HG02840 (cell line): ENCODE results near the gene PLEKHH2.
"Not testable (repeated sequence)": the region's sequence is repeated elsewhere in the genome, so short reads cannot be mapped to it uniquely, and the experiment has no call there.

Source experiments
- ATAC-seq: cut with Tn5 transposase; IDR thresholded peaks from one replicate; pipeline ENCODE4 v1.9.1; 2021; ENCODE audit warnings: mild to moderate bottlenecking, moderate library complexity, moderate number of reproducible peaks; ENCODE audit not compliant: unreplicated experiment, low FRiP score

The PLEKHH2 gene

DNA sequence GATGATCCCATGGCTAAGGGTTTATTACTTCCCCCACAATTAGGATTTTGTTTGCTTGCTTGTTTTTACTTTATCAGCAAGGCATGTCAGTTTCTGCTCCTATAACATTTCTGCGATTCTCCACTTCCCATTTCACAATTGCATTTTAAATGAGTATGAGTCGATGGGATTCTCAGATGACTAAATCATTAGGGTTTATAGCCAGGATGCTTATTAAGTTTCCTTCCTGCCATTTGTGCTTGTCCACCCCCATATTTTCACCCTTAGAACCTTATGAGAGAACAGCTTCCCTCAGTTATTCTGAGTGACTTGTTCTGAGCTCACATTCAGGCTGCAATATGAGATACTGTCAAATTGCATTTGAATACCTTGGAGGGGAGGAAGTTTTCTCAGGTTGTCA lies 77.1 kb downstream of the PLEKHH2 start:
- no peak for ATAC-seq

DNA sequence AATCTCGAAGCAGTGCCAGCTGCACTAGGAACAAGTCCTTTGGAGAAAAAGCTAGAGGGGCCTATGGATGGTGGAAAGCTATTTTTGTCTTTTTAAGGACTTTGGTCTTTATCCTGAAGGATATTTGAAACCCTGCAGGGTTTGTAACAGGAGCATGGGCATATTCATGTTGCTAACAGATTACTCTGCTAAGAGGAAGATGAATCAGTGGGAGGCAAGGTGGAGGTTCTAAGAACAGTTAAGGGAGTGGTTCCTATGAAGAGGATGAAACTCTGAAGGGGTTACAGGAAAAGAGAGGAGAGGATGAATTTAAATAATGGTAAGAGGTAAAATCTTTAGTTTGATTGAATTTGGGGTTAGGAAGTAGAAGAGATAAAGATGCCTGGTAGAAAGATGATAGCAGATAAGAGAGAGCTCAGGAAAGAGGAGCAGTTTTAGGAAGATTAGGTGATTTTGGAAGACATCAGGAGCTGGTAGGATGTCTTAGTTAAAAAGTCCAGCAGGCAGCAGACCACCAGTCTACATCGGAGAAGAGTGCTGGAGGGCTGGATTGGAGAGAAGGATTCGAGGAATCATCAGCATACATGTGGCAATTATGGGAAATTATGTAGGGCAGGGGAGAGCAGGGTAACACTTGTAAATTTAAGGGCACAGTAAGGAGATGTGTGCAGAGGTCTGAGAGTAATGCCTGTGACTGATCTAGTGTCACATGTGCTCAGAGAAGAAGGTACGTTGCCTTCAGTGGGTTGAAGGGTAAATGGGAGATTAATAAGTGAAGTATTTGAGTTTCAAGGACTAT lies 78.4 kb downstream of the PLEKHH2 start:
- no peak for ATAC-seq

DNA sequence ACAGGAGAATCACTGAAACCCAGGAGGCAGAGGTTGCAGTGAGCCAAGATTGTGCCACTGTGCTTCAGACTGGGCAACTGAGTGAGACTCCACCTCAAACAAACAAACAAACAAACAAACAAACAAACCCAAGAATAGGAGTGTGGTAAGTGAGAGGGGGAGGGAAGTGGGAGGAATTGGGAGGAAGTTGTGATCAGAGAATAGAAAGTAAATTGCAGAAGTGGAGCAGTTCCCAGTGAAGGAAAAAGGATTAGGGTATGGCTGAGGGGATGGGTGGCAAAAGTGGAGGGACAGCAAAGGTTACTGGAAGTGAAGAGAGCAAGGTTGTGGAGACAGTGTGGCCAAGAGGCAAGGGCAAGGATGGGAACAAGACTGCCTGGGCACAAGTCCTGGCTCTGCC lies 80.3 kb downstream of the PLEKHH2 start:
- ATAC-seq = no peak

DNA sequence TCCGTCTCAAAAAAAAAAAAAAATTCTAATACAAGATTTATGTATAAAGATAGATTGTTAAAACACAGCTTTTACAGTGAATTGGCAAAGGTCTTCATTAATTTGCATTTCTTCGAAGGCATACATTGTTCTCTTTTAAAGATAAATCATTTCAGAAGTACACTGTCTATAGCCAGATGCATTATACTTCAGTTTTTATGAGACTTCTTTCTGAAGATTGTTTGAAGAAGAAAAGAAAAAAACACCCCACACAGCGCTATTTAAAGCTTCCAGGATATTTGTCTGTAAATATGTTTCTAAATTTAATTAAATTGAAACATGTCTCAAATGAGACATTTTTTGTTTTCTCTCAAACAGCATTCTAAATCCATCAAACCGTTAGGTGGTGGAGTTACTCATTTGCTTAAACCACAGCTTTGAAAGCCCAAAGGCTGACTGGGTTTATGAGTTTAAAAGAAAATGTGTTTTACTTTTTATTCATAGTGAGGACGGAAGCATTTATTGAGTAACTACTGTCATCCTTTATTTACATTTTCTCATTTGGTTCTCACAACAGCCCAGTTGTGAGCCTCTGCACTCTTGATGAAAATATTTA lies 81.6 kb downstream of the PLEKHH2 start:
- no peak for ATAC-seq

DNA sequence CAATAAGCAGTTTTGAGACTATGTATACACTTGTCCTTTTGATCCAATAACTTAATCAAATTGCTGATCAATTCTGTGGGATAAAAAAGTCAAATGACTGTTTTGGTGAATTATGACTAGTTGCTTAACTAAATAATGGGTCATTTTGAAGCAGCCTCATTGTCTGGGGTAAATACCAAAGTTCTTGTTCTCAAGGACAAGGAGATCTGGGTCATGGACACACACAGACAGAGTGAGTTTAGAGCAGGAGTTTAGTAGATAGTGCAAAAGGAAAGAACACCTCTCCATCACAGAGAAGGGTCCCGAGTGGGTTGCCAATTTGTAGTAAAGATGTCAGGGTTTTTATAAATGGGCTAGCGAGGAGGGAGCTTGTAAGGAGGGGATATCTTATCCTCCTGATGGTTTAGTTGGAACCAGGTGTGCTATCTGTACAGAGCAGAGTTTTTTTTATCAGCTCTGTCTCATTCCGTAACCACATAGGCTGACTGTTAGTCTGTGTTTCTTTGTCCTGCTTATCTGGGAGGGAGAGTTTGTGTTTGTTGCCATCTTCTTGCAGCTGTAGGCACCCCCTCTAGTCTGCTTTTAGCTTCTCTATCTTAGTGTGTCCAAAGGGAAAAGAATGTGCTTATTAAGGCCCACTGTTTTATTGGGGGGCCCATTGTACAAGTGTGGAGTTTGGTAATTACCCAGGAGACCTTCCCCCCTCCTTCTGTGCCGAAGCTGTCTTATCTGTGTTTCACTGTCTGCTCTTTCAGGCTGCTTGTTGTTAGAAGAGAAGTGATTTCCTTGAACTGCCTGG lies 87.9 kb downstream of the PLEKHH2 start:
- no peak for ATAC-seq

DNA sequence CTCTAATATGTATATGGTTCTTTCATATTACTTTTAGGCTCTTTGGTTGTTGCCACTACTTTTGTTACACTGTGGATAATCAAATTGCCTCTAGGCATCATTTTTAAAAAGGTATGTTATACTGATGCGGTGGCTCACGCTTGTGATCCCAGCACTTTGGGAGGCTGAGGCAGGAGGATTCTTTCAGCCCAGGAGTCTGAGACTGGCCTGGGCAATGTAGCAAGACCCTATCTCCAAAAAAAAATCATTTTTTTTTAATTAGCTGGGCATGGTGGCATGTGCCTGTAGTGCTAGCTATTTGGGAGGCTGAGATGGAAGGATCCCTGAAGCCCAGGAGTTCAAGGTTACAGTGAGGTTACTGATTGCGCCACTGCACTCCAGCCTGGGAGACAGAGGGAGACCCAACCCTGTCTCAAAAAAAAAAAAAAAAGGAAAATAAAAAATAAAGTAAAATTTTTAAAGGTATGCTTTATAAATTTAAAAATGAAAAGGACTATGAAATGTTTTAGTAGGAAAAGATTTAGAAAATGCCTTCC lies 88.7 kb downstream of the PLEKHH2 start:
- no peak for ATAC-seq

DNA sequence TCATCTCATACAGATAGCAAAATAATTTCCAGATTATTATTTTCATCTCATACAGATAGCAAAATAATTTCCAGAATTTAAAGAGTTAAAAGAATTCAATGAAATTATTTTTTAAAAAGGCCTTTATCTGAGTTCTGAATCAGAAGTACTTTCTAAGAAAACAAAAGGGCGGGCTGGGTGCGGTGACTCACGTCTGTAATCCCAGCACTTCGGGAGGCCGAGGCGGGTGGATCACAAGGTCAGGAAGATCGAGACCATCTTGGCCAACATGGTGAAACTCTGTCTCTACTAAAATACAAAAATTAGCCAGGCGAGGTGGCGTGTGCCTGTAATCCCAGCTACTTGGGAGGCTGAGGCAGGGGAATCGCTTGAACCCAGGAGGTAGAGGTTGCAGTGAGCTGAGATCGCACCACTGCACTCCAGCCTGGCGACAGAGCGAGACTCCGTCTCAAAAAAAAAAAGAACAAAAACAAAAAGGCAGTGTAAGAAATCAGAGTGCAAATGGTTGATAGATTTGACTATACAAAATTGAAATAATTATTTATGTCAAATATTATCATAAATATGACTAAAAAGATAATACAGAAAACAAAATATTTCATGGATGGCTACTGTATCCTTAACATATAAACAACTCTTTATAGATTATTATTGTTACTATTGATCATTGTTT lies 90.0 kb downstream of the PLEKHH2 start:
- ATAC-seq = not testable (repeated sequence)

DNA sequence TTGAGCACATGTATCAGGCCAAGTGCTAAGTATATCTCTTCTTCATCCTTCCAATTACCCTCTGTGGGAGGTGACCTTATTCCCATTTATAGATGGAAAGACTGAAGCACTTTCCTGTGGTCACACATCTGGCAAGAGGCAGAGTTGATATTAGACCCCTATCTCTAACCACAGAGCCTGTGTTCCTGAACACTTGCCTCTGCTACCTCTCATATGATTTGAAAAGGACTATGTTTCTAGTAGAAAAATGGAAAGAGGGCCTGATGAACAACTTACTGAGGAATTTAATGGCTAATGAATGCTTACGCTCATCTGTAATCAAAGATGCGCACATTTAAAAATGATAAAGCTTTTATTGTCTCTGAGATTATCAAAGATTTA lies 90.6 kb downstream of the PLEKHH2 start:
- no peak for ATAC-seq

DNA sequence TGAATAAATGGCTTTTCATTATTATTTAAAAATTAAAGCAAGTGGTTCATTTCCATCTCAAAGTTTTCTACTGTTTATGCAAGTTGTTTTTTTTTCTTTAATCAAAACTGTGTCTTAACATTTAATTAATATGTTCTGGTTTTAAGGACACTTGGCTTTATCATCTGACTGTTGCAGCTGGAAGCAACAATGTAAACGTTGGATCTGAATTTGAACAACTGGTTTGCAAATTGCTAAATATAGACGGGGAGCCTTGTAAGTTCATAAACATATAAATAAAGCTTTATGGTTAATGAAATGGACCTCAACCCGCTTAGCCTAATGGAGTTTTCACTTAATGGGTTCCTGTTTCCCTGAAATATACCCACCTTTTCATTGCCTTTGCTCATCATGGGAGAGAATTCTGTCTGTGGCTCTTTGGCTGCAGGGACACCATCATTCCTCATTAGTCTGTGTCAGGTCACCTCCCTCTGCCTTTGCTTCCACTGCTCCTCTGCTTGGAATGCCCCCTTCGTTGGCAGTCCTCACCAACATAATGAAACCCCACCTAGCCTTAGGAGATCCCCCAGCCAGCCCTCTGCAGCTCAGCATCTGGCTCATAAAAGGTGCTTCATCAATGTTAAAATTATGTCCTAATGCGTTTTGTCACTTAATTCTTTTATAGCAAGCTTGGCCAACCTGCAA lies 92.6 kb downstream of the PLEKHH2 start:
- ATAC-seq = no peak

DNA sequence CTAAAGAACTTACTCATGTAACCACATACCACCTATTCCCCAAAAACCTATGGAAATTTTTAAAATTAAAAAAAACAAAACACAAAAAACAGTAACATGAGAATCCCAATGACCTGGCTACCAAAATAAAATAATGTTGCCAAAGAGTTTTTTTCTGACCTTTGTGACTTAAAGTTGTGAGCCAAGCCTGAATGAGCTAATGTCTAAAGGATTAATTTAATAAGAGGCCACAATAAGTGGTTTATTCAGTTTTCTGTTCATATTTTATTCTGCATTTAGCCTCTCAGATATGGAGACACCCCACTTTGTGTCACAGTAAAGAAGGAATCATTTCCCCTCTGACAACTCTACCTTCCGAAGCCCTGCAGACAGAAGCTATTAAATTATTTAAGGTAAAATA lies 94.2 kb downstream of the PLEKHH2 start:
- ATAC-seq = no peak

DNA sequence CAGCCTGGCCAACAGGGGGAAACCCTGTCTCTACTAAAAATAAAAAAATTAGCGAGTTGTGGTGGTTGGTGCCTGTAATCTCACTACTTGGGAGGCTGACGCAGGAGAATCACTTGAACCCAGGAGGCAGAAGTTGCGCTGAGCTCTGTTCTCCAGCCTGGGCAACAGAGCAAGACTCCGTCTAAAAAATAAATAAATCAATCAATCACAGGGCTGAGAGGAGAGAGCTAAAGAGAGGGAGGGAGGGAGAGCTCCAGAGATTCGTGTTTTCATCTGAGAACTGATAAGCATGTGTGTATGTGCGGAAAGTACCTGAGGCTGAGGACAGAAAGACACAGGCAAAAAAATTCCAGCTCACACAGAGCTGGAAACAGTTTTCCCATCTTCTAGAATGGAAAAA lies 99.6 kb downstream of the PLEKHH2 start:
- ATAC-seq = no peak

DNA sequence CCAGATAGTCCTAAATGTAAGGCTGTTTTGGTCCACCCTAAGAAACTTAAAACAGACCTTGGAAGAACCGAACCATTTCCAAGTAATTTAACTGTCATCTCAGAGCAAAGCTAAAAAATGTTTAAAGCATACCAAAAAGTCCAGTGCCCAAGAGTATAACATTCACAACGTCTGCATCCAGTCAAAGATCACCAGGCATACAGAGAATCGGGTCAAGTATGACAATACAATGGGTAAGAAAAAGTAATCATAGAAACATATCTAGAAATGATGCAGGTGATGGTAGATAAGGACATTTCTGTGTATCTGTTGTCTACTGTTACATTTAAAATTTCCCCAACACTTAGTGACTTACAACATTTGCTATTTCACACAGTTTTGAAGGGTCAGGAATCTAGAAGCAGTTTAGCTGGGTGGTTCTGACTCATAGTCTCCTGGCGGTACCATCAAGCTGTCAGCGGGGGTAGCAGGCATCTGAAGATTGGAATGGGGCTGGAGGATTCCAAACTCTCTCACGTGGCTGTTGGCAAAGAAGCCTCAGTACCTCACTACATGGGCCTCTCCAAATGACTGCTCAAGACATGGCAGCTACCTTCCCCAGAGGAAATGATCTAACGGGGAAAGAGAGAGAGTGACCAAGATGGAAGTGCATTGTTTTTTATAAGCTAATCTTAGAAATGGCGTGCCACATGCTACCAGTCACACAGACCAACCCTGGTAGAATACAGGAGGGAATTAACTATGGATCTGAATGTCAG lies 100.2 kb downstream of the PLEKHH2 start:
- no peak for ATAC-seq

DNA sequence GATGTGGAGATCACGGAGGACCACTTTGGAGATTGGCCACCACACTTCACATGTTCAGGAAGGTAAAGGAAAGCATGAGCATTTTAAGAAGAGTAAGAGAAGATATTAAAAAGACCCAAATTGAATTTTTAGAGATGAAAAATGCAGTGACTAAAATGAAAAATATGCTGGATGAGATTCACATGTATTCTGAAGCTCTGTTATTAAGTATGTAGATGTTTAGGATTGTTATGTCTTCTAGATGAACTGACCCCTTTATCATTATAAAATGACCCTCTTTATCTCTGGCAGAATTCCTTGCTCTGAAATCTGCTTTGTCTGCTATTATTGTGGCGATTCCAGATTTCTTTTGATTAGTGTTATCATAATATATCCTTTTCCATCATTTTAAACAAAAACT lies 100.8 kb downstream of the PLEKHH2 start:
- no peak for ATAC-seq

DNA sequence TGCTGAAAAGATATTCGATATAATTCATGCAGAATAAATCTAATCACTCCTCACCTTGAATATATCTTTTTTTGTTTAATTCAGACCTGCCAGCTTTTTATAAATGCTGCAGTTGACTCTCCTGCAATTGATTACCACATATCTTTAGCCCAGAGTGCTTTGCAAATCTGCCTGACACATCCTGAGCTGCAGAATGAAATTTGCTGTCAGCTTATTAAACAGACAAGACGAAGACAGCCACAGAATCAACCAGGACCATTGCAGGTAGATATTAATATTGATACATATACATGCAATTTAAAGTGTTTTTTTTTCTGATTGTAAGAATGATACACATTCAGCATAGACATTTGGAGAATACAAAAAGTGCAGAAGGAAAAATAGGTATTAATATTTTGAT lies 101.2 kb downstream of the PLEKHH2 start:
- ATAC-seq = no peak

DNA sequence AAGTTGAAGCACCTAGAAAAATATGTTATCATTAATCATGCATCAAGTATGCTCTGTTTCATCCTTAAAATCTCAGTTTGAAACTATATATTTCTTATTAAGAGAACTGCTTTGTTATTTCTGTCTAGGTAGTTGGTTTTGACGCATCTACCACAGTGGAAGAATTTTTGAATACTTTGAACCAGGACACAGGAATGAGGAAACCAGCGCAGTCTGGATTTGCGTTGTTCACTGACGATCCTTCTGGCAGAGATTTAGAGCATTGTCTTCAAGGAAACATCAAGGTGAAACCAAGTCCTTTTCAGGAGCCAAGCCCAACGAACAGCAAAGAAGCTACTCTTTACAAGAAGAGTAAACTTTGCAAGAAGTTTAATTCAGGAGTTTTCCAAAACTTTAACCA lies 106.6 kb downstream of the PLEKHH2 start:
- ATAC-seq = no peak

DNA sequence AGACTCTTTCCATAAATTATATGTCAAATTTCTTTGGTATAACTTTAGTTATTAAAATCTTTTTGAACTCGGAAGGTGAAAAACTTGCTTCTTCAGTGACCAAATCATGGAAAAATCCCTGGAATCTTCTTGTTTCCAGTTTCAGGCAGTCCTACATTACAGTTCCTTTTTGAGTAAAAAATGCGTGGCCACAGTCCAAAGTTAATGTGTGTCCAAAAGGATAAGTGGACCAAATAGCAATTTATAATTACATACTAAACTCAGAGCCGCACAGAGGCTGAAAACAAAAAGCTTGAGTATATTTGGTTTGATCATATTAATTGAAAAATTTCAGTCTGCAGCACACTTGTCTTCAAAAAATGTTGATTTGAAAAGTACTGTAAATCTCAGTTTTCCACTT lies 108.4 kb downstream of the PLEKHH2 start:
- ATAC-seq = no peak

DNA sequence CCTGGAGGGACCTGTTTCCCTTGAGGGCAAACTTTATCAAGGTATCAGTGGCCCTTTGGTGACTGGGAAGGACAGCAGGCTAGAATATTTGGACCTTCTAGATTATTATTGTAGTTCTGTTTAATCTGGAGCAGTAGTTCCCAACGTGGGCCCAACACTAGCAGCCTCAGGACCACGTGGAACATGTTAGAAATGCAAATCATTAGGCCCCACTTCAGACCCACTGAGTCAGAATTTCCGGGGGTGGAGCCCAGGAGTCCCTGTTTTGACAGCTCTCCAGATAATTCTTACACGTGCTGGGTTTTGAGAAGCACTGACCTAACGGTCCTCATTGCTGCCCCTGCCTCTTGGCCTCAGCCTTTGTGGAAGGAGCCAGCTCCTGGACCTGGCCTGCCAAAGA lies 111.3 kb downstream of the PLEKHH2 start:
- no peak for ATAC-seq

DNA sequence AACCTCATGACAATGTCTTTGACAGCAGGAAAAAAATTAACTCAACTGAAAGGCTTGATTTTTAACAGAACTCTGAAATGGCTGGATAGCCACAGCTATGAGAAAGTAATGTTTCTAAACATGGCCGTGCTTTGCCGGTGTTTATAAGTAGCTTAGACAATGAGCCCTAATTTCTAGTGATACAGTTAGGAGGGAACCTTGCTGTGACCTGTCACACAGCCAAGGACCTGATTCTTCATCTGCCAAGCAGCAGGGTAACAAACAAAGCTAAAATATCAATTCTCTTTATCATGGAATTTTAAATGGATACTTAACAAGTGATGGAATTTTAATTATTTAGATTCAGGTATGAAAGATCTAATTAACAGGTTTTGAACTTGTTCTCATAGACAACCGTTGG lies 112.5 kb downstream of the PLEKHH2 start:
- ATAC-seq = no peak

DNA sequence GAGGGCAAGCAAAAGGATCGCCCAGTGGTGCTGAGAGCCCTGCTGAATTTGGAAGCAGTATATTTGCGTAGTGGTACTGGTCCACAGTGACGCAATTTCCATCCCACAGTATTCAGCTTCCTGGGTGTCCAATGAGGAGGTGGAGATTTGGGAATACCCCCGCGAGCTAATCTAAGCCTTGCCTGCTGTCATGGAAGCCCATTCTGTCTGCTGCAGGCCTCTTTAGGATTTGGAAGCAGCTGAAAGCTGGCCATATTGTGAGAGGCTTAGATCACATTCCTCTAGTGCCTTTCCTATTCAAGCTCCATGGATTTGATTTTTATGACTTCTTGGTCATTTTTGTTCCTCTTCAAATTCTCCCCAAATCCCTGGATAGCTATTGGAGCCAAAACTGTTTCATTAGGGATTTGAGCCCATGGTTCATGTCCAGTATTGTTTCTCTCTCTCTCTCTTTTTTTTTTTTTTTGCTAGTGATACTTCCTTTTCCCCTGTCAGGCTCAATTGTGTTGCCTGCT lies 114.5 kb downstream of the PLEKHH2 start:
- ATAC-seq = no peak
